GM19328 (cell line): ENCODE results near the gene CMSS1.
A peak's percentile ranks its signal among the peaks of the same experiment; 100 is the strongest.
"Not testable (repeated sequence)": the region's sequence is repeated elsewhere in the genome, so short reads cannot be mapped to it uniquely, and the experiment has no call there.

Source experiments
- ATAC-seq: cut with Tn5 transposase; IDR thresholded peaks from one replicate; pipeline ENCODE4 v1.9.1; 2021; ENCODE audit warnings: mild to moderate bottlenecking, moderate library complexity; ENCODE audit not compliant: unreplicated experiment

Gene CMSS1

DNA sequence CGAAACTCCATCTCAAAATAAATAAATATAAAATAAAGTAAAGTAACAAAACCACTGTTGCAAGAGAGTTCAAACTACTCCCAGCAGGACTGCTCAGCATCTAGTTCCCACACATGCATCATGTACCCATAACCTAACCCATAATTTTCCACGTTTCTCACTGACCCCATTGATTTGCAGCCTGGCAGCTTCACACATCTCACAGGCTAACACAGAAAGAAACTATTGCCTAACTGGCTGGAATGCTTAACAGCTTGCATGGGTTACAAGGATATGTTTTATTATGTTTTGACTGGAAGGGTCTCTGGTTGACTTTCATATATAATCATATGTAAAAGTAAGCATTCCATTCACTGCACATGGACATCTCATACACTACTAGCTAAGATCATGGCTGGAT lies 387.5 kb downstream of the CMSS1 start:
- no peak for ATAC-seq

DNA sequence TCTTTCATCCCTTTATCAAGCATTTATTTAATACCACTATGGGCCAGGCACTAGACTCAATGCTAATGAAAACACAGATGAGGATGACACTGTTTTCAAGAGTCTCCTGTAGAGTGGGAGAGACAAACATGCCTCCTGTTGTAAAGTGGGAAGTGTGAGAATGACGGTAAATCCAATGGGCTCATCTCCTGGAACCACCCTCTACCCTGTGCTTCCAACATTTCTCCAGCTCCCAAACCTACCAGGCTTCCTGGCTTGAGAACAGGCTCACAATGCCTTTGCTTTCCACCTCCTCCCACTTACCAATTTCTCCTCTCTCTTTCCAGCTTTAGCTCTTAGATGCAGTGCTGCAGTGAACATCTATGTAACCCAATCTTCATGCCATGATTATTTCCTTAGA lies 389.0 kb downstream of the CMSS1 start:
- ATAC-seq: no peak

DNA sequence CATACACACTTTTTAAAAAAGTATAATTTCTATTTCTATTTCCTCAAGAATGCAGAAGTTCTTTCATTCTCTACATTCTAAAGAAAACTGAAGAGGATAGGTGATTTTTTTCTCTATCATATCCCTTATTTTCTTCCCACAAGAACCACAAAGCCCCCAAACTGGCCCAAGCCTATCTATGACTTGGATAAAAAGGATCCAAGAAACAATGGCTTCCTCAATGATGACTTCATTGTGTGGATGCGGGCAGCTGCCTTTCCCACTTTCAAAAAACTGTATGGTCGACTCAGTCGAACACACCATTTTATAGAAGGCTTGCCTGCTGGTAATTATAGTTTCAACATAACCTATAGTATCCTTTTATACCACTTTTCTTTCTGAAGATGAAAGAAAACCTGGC lies 390.2 kb downstream of the CMSS1 start:
- ATAC-seq: no peak

DNA sequence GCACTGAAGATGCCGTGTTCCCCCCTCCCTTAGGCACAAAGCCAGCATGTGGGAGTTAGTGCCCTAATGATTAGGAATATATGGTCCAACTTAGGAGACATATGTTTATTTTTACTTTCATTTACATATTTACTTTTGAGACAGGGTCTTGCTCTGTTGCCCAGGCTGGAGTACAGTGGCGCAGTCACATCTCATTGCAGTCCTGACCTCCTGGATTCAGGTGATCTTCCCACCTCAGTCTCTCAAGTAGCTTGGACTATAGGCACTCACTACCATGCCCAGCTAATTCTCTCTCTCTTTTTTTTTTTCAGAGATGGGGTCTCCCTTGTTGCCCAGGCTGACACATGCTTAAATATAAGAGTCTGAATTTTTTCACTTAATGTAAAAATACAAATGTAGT lies 391.5 kb downstream of the CMSS1 start:
- ATAC-seq: no peak

DNA sequence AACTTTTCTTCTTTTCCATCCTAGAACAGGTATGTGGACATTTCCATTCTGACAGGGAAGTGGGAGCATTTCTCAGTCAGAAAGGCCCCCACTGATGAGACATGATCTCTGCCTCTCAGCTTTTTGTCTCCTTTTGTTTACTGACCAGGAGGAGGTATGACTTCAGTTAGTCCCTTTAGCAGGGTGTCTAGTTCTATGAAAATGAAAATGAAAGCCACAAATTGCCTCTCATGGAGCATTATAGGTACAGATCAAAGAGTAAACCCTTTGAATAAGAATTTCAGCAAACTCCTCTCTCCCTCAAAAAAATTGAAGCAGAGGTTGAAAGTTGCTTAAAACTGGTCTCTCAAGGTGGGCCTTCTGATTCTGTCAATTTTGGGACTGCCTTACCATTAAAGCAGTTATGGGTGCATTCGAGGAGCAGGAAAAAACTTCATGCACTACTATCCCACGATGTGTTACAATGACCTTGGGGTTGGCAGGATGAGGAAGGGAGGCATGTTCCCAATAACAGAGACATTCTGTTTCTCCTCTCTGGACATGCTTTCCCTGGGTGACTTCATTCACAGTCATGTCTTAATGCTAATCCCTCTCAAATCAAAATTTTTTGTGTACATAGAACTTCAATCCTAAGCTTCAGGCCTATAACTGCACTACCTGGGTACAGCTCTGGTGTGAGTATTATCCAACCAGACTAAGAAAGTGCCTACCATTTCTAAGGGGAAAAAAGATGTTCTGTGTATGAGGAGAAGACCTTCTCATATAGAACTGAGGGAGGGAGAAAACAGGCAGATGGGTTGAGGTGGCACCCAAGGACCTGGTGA lies 392.5 kb downstream of the CMSS1 start:
- peak; percentile 95 for ATAC-seq

DNA sequence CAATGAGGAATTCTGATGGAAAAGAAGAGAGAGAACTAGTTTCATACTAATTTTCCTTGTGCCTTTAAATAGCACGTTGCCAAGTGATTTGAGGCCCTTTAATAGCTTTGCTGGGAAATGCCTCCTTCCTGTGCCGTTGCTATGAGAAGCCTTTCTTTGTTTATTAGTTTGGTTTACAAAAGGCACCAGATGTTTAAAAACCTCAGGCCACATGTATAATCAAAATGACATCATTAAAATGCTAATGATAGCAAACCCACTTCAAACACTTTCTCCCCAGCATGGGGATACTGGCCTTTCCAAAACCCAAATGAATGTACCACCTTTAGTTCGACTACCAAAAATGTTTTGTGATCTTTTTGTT lies 393.1 kb downstream of the CMSS1 start:
- ATAC-seq: no peak

DNA sequence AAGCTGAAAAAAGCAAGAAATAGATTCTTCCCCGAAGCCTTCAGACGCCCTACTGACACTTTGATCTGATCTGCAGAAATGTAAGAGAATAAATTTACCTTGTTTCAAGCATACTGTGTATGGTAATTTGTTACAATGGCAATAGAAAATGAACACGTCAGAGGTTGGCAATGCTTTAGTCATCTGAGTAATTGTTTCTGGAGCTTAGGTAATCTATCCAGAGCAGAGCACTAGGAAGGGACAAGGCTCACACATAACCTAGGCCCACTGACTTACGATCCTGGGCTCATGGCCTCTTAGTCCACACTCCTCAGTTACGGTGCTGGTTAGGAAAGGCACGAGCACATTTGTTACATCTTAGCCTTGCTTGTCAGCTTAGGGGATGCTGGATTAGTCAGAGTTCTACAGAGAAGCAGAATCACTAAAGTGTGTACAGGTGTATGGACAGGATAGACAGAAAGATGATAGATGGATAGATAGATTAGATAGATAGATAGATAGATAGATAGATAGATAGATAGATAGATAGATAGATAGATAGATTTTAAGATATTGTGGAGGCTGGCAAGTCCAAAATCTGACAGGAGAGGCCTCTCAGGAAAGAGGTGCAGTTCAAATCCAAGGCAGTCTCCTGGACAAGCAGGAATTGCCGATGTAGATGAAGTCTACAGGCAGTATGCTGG lies 396.4 kb downstream of the CMSS1 start:
- no peak for ATAC-seq

DNA sequence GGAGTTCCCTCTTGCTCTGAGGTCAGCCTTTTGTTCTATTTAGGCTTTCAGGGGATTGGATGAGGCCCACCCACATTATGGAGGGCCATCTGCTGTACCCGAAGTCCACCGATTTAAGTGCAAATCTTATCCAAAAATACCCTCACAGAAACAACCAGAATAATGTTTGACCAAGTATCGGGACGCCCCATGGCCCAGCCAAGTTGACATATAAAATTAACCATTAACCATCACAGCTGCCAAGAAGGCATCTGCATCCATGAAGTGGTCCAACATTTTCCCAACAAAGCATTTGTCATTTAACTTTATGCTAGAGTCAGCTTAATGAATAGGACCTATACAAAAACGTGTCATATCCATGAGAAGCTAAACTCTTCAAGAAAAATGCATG lies 396.9 kb downstream of the CMSS1 start:
- no peak for ATAC-seq

DNA sequence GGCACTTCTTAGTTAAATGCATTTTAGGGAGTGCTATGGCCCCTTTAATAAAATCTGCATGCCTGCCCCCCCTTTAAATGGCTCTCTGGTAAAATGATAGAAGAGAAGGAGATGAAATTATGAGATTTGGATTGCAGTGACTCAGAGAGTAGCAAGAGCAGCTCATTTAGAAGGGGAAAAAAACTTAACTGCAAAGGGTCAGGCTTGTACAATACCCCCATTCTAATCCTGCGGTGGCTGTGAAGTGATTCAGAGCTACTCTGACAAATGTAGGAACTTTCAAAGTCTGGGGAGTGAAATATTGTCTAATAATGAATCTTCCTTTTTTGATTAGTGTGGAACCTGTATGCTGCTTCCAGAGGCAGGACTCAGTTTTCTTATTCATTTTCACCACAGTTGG lies 399.1 kb downstream of the CMSS1 start:
- ATAC-seq: no peak

DNA sequence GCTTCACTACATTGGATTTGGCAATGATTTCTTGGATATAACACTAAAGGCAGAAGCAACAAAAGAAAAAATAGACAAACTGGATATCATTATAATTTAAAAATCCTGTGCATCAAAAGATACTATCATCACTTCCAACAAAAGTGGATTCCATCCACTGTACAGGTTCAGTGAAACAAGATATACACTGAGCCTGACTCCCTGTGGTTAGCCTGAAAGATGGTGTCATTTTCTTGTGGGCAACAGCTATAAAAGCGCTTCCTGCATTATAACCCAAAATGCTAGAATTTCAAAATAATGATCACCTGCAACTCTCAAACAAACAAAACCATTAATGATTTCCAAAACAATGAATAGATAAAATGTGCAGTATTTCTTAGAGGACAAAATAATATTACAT lies 403.5 kb downstream of the CMSS1 start:
- no peak for ATAC-seq

DNA sequence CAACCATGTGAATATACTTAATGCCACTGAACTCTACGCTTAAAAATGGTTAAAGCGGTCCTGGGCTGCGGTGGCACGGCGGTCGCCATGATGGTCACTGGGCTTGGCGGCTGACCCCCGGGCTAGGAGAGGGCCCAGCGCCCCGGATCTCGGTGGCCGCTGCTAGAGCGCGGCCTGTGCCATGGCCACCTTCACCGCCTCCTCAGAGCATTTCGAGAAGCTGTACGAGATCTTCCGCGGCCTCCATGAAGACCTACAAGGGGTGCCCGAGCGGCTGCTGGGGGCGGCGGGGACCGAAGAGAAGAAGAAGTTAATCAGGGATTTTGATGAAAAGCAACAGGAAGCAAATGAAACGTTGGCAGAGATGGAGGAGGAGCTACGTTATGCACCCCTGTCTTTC lies 407.5 kb downstream of the CMSS1 start:
- no peak for ATAC-seq

DNA sequence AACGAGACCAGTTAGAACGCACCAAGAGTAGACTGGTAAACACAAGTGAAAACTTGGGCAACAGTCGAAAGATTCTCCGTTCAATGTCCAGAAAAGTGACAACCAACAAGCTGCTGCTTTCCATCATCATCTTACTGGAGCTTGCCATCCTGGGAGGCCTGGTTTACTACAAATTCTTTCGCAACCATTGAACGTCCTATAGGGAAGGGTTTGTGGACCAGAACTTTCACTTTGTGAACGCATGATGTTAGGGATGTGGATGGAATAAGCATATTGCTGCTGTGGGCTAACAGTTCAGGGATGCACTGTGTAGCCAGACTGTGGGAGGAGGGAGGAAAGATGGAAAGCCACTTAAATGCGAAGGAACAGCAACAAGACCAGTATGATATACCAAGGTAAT lies 408.2 kb downstream of the CMSS1 start:
- ATAC-seq: no peak

DNA sequence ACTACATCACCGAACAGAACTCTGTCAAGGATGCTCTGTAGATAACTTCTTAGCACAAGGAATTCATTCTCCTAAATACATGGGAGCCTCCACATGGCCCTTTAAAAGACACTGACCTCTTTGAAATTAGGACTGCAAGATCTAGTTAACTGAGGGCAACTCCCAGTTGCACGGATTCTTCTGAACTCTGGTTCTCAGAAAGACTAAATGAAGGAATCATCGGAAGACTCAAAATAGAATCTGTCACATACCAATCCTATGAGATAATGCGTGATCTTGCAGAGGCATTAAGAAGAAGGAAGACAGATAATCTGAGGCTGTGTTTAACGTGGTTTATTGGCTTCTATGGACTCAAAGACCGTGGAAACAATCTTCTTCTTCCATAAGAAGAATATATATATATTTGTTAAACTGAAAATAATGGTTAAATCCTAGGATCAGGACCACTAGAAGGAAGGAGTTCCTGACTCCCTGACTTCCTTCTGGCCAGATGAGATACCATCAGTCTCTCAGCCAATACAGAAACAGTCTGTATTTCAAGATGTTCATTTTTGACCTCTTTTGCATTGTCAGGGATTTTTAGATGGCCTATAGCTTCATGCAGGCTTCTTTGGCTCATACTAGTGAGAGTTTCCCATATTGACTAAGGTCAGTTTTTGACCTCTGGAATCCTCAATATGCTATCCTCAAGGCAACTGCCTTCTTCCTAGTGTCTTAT lies 409.2 kb downstream of the CMSS1 start:
- no peak for ATAC-seq

DNA sequence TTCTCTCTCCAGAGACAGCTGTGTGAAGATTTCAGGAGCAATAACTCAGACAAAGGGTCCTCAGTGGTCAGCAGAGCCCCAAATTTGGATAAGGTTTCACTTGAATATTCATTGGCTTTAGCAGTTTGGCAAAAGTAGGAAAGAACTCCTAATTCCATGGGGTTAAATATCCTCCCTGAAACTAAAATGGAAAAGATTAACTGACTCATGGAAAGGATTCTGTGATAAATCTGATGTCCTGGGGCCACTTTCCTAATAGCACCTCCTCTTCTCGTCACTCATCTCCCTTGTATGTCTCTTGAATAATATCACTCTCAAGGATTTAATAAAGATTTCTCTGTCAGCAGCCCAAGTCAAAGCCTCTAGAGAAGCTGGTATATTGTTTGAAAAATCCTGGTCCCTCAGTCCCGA lies 409.9 kb downstream of the CMSS1 start:
- ATAC-seq: no peak

DNA sequence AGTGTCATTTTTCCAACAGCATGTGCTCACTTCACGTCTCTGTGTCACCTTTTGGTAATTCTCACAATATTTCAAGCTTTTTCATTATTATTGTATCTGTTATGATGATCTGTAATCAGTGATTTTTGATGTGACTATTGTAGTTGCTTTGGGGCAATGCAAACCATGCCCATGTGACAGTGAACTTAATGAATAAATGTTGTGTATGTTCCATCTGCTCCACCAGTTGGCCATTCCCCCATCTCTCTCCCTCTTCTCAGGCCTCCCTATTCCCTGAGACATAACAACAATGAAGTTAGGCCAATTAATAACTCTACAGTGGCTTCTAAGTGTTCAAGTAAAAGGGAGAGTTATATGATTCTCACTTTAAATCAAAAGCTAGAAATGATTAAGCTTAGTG lies 410.6 kb downstream of the CMSS1 start:
- ATAC-seq: no peak

DNA sequence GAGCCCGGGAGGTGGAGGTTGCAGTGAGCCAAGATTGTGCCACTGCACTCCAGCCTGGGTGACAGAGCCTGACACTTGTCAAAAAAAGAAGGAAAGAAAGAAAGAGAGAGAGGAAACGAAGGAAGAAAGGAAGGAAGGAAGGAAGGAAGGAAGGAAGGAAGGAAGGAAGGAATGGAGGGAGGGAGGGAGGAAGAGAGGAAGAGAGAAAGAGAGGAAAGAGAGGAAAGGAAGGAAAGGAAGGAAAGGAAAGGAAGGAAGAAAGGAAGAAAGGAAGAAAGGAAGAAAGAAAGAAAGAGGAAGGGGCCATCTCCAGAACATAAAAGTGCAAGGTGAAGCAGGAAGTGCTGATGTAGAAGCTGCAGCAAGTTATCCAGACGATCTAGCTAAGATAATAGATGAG lies 411.5 kb downstream of the CMSS1 start:
- not testable (repeated sequence) for ATAC-seq

DNA sequence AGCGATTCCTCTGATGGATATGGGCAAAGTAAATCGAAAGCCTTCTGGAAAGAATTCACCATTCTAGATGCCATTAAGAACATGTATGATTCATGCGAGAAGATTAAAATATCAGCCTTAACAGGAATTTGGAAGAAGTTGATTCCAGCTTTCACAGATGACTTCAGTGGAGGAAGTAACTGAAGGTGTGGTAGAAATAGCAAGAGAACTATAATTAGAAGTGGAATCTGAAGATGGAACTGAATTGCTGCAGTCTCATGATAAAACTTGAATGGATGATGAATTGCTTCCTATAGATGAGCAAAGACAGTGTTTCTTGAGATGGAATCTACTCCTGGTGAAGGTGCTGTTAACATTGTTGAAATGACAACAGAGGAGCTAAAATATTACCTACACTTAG lies 413.0 kb downstream of the CMSS1 start:
- ATAC-seq: no peak
